HEK293T (cell line): ENCODE results near the gene PDE6H.

Experiments used
- BHLHE40 ChIP-seq: fragments of 450-650 bp; IDR thresholded peaks from 2 replicates; pipeline ENCODE4 v1.6.1; 2016; ENCODE audit warnings: mild to moderate bottlenecking, moderate library complexity, borderline replicate concordance
- CTBP1 ChIP-seq: fragments of 450-650 bp; IDR thresholded peaks from 2 replicates; pipeline ENCODE4 v1.6.1; 2016; ENCODE audit warnings: borderline replicate concordance
- ELF4 ChIP-seq: fragments of 450-650 bp; IDR thresholded peaks from 2 replicates; pipeline ENCODE4 v1.6.1; 2017; ENCODE audit warnings: antibody characterized with exemption
- FOXA1 ChIP-seq: fragments of 450-650 bp; IDR thresholded peaks from 2 replicates; pipeline ENCODE4 v1.6.1; 2016; ENCODE audit warnings: mild to moderate bottlenecking
- FOXM1 ChIP-seq: fragments of 450-650 bp; IDR thresholded peaks from 2 replicates; pipeline ENCODE4 v1.6.1; 2017; ENCODE audit warnings: mild to moderate bottlenecking, borderline replicate concordance
- HDGF ChIP-seq: fragments of 450-650 bp; IDR thresholded peaks from 2 replicates; pipeline ENCODE4 v1.6.1; 2017; ENCODE audit warnings: antibody characterized with exemption, borderline replicate concordance
- PKNOX1 ChIP-seq: fragments of 450-650 bp; IDR thresholded peaks from 2 replicates; pipeline ENCODE4 v1.6.1; 2016
- SP1 ChIP-seq: fragments of 450-650 bp; IDR thresholded peaks from 2 replicates; pipeline ENCODE4 v1.6.1; 2017
- TARDBP ChIP-seq: fragments of 450-650 bp; IDR thresholded peaks from 2 replicates; pipeline ENCODE4 v1.6.1; 2016
- ZNF384 ChIP-seq: fragments of 450-650 bp; IDR thresholded peaks from 2 replicates; pipeline ENCODE4 v1.6.1; 2016

GRCh38 chr12:15007551-15007950 is 34.7 kb downstream of the PDE6H start:
- TF ChIP-seq HDGF: no peak
- no peak for TF ChIP-seq TARDBP
- no peak for TF ChIP-seq ZNF384
- no peak for TF ChIP-seq BHLHE40
- no peak for TF ChIP-seq FOXA1
- TF ChIP-seq CTBP1: no peak
- TF ChIP-seq SP1: no peak
- no peak for TF ChIP-seq FOXM1
- no peak for TF ChIP-seq PKNOX1
- TF ChIP-seq ELF4: no peak
